Fibroblast of villous mesenchyme (primary cell): ENCODE data around the gene IL26. TPM values are rescaled to one million over a fixed set of nuclear protein-coding genes. Genes with fewer than 3 reads are reported as not detected.
"Not testable (repeated sequence)": the region's sequence is repeated elsewhere in the genome, so short reads cannot be mapped to it uniquely, and the experiment has no call there.

Experiments
- DNase-seq: peaks from one replicate; pipeline ENCODE4 v3.0.0-alpha.2; 2010; ENCODE audit warnings: low read depth
- H3K4me3 ChIP-seq: 2 replicates; pipeline ENCODE4 v1.5.1; 2011; ENCODE audit warnings: low read depth, mild to moderate bottlenecking, low read length
- CTCF ChIP-seq: IDR thresholded peaks from 2 replicates; pipeline ENCODE4 v1.5.1; 2012; ENCODE audit warnings: low read depth, mild to moderate bottlenecking, low read length; ENCODE audit not compliant: insufficient read depth
- total RNA-seq: library from RNA; depleted of rRNA; stranded (reverse); fragments of >200 nt; gene quantifications from 2 replicates; pipeline ENCODE4 v1.2.3, GENCODE V29; 2012

Gene IL26
- total RNA-seq, 1 donor, result not detected

- DNase-seq, result no peak
- TF ChIP-seq CTCF, result no peak
- H3K4me3 ChIP-seq, result no peak overlapping the region
Measured at GRCh38 chr12:68229956-68230355, 4.3 kb upstream of the IL26 start.

GRCh38 chr12:68227356-68227755 is 1.7 kb upstream of the IL26 start:
- no peak overlapping the region for H3K4me3 ChIP-seq
- no peak for TF ChIP-seq CTCF
- DNase-seq, result peak; percentile 46

- no peak overlapping the region for H3K4me3 ChIP-seq
- no peak for TF ChIP-seq CTCF
- peak; percentile 63 for DNase-seq
Measured at GRCh38 chr12:68224613-68225285, 861 bp downstream of the IL26 start.

GRCh38 chr12:68223067-68223747 is 2.4 kb downstream of the IL26 start:
- peak; percentile 89 for DNase-seq
- H3K4me3 ChIP-seq, result no peak overlapping the region
- TF ChIP-seq CTCF, result peak; percentile 82

GRCh38 chr12:68222326-68222725 is 3.3 kb downstream of the IL26 start:
- TF ChIP-seq CTCF, result no peak
- no peak overlapping the region for H3K4me3 ChIP-seq
- DNase-seq, result no peak

GRCh38 chr12:68221497-68221896 is 4.1 kb downstream of the IL26 start:
- no peak for DNase-seq
- TF ChIP-seq CTCF, result no peak
- no peak overlapping the region for H3K4me3 ChIP-seq

GRCh38 chr12:68210875-68211274 is 14.7 kb downstream of the IL26 start:
- no peak for DNase-seq
- no peak overlapping the region for H3K4me3 ChIP-seq
- TF ChIP-seq CTCF, result no peak

- not testable (repeated sequence) for DNase-seq, H3K4me3 ChIP-seq
Measured at GRCh38 chr12:68209048-68209728, 16.4 kb downstream of the IL26 start.
